Keratinocyte (primary cell): ENCODE measurements around the gene RDH13. TPM values are rescaled to one million over a fixed set of nuclear protein-coding genes. Genes with fewer than 3 reads are reported as not detected.

Experiments used
- DNase-seq: peaks from one replicate; pipeline ENCODE4 v3.0.0-alpha.2; 2011; ENCODE audit warnings: low read depth, missing footprints, low spot score
- FAIRE-seq: peaks from 2 replicates; lab custom pipeline; 2011; peaks lifted over from hg19 to GRCh38; lab: Jason Lieb, UNC
- H2AFZ ChIP-seq: 2 replicates; pipeline ENCODE4 v1.6.0; 2012; ENCODE audit warnings: low read length, control low read depth, inconsistent platforms; ENCODE audit not compliant: control insufficient read depth
- H3K27ac ChIP-seq: 2 replicates; pipeline ENCODE4 v1.5.1; 2011; ENCODE audit warnings: low read length; ENCODE audit not compliant: control insufficient read depth, insufficient read depth
- H3K27me3 ChIP-seq: 3 replicates; pipeline ENCODE4 v1.6.0; 2011; ENCODE audit warnings: low read length; ENCODE audit not compliant: control insufficient read depth, insufficient read depth; ENCODE audit errors: extremely low read depth
- H3K36me3 ChIP-seq, 2 experiments: 2 replicates in 1 of 2; 3 replicates in 1 of 2; pipeline ENCODE4 v1.5.1; 2011; ENCODE audit warnings: low read length in 2 of 2, mild to moderate bottlenecking in 1 of 2; ENCODE audit not compliant: control insufficient read depth in 2 of 2, insufficient read depth in 2 of 2; ENCODE audit errors: extremely low read depth in 1 of 2
- H3K4me1 ChIP-seq: 3 replicates; pipeline ENCODE4 v1.5.1; 2011; ENCODE audit warnings: low read length; ENCODE audit not compliant: control insufficient read depth, insufficient read depth; ENCODE audit errors: extremely low read depth
- H3K4me2 ChIP-seq: 3 replicates; pipeline ENCODE4 v1.6.0; 2011; ENCODE audit warnings: low read depth, low read length; ENCODE audit not compliant: control insufficient read depth, insufficient read depth; ENCODE audit errors: extremely low read depth
- H3K4me3 ChIP-seq, 3 experiments: fragments of 200-600 bp in 1 of 3; sonication (generic) in 1 of 3; 2 replicates in 2 of 3; 3 replicates in 1 of 3; pipeline ENCODE4 v1.5.1; 2011 to 2016; ENCODE audit warnings: low read length in 3 of 3, mild to moderate bottlenecking in 3 of 3, control low read depth in 2 of 3, inconsistent platforms in 1 of 3, low read depth in 1 of 3, mixed read lengths in 1 of 3, mixed run types in 1 of 3, moderate library complexity in 1 of 3; ENCODE audit not compliant: control insufficient read depth in 2 of 3, insufficient read depth in 2 of 3; ENCODE audit errors: extremely low read depth in 1 of 3
- H3K79me2 ChIP-seq: 2 replicates; pipeline ENCODE4 v1.6.0; 2012; ENCODE audit warnings: low read length; ENCODE audit not compliant: control insufficient read depth, insufficient read depth
- H3K9ac ChIP-seq: 3 replicates; pipeline ENCODE4 v1.6.0; 2011; ENCODE audit warnings: low read length; ENCODE audit not compliant: control insufficient read depth, insufficient read depth; ENCODE audit errors: extremely low read depth
- H3K9me1 ChIP-seq: 3 replicates; pipeline ENCODE4 v1.6.0; 2011; ENCODE audit warnings: low read length; ENCODE audit not compliant: control insufficient read depth, insufficient read depth; ENCODE audit errors: extremely low read depth
- H3K9me3 ChIP-seq: 2 replicates; pipeline ENCODE4 v1.5.1; 2012; ENCODE audit warnings: low read depth, low read length; ENCODE audit not compliant: control insufficient read depth
- H4K20me1 ChIP-seq: 3 replicates; pipeline ENCODE4 v1.6.0; 2011; ENCODE audit warnings: low read length; ENCODE audit not compliant: control insufficient read depth, insufficient read depth; ENCODE audit errors: extremely low read depth
- EZH2 ChIP-seq: IDR thresholded peaks from one replicate; pipeline ENCODE4 v1.6.1; 2012; ENCODE audit warnings: inconsistent platforms, mild to moderate bottlenecking, low read length, moderate library complexity
- dilution Hi-C: fragments of 300-500 bp; cut with MboI; formaldehyde crosslinking; loops from one replicate; pipeline ENCODE4 v1.7.0; 2020; ENCODE audit warnings: low sequenced_read_pairs; ENCODE audit not compliant: extremely low pct_ligation_motif_present
- polyA plus RNA-seq, 5 experiments: library from polyadenylated mRNA; depleted of rRNA in 3 of 5; stranded (reverse) in 3 of 5; stranded (forward) in 1 of 5; unstranded in 1 of 5; fragments of >200 nt; gene quantifications; 1 replicate in 1 of 5; 2 replicates in 3 of 5; 3 replicates in 1 of 5; pipeline versions ENCODE4 v1.2.1 to v1.2.3, GENCODE V29; 2011 to 2012; ENCODE audit warnings: missing spikeins in 2 of 5, low read depth in 1 of 5, low replicate concordance in 1 of 5
- TF ChIP-seq, protein P1 (sequence below), 3 experiments: IDR thresholded peaks in 1 of 3; conservative IDR thresholded peaks in 1 of 3; optimal IDR thresholded peaks in 1 of 3; 2 replicates in 2 of 3; 3 replicates in 1 of 3; pipeline versions ENCODE3 to v1.5.1; 2011; ENCODE audit warnings: low read length in 3 of 3, mild to moderate bottlenecking in 3 of 3, moderate library complexity in 2 of 3, control low read depth in 1 of 3, inconsistent platforms in 1 of 3; ENCODE audit not compliant: insufficient read depth in 2 of 3; ENCODE audit errors: extremely low read depth in 1 of 3

RDH13 gene
- polyA plus RNA-seq, 1 donor (not counting 4 experiments of a cell fraction or from before 2014, with no cell fraction given), result 10.6 TPM

DNA sequence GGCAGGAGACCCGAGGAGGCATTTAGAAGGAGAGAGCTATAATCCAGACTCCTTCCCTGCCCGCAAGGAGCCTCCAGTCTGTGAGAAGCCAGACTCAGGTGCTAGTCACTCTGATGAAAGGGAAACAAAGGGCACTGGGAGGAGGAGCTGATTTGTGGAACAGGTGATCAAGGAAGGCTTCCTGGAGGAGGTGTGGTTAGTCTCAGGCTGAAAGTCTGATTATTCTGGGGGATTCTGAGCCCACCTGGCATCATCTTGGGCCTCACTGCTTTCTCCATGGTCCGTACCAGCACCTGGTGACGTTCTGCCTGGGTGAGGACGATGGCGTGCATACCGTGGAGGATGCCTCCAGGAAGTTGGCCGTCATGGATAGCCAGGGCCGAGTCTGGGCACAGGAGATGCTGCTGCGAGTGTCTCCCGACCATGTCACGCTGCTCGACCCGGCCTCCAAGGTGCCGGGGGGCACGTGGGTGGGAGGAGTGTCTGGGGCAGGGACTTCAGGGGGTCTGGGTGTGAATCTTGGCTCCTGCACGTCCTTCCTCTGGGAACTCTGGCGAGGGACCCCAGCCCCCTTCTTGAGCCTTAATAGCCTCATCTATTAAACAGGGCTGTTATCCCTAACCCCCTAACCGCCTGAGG, 16.6 kb upstream of the RDH13 start:
- dilution Hi-C loops, result no loop called here
- FAIRE-seq (no peak), DNase-seq (no peak)
- H3K4me1 ChIP-seq, result peaks cover 20% of the 10 kb centered on the region
- TF ChIP-seq, protein P1, sequence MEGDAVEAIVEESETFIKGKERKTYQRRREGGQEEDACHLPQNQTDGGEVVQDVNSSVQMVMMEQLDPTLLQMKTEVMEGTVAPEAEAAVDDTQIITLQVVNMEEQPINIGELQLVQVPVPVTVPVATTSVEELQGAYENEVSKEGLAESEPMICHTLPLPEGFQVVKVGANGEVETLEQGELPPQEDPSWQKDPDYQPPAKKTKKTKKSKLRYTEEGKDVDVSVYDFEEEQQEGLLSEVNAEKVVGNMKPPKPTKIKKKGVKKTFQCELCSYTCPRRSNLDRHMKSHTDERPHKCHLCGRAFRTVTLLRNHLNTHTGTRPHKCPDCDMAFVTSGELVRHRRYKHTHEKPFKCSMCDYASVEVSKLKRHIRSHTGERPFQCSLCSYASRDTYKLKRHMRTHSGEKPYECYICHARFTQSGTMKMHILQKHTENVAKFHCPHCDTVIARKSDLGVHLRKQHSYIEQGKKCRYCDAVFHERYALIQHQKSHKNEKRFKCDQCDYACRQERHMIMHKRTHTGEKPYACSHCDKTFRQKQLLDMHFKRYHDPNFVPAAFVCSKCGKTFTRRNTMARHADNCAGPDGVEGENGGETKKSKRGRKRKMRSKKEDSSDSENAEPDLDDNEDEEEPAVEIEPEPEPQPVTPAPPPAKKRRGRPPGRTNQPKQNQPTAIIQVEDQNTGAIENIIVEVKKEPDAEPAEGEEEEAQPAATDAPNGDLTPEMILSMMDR (optimal IDR thresholded peaks at IDR 0.05 in 1 of 3, IDR thresholded peaks at IDR 0.05 in 1 of 3, conservative IDR thresholded peaks at IDR 0.05 in 1 of 3; ENCODE audit: extremely low read depth in 1 of 3, insufficient read depth in 2 of 3, low read length in 3 of 3), result no peak
- TF ChIP-seq EZH2, result no peak
- no peak overlapping the region for H3K4me3 ChIP-seq
- no peaks in the 10 kb centered on the region for H3K9me1 ChIP-seq
- H4K20me1 ChIP-seq, result no peaks in the 10 kb centered on the region
- no peak overlapping the region for H3K27ac ChIP-seq
- peaks cover 0 to 7% of the 10 kb centered on the region in 2 experiments for H3K36me3 ChIP-seq
- H3K79me2 ChIP-seq, result no peaks in the 10 kb centered on the region
- H2AFZ ChIP-seq, result peak overlapping the region; percentile 49
- H3K27me3 ChIP-seq, result peaks cover 17% of the 10 kb centered on the region
- peak overlapping the region; percentile 31 for H3K9ac ChIP-seq
- peak overlapping the region; percentile 99 for H3K4me2 ChIP-seq
- H3K9me3 ChIP-seq, result no peaks in the 10 kb centered on the region

DNA sequence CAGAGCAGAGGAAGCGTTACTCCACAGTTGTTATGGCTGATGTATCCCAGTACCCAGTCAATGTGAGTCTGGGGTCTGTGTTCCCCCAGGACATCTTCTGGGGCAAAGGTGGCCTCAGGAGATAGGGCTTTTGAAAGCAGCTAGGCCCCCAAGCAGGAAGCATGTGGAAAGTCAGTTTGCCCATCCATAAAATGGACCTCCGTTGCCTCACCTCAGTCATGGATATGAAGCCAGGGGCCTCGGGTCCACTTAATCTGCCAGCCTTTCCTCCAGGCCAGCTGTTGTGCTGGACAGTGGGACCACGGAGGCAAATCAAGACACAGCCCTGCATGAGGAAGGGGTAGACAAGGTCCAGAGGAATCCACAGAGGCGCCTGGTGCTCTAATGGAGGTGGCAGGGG, 16.0 kb upstream of the RDH13 start:
- DNase-seq (no peak), FAIRE-seq (no peak)
- dilution Hi-C loops, result no loop called here
- Histone ChIP-seq H3K27me3 (peaks cover 17% of the 10 kb centered on the region), H3K4me3 (no peak overlapping the region), H3K4me2 (no peak overlapping the region), H3K4me1 (peaks cover 20% of the 10 kb centered on the region), H4K20me1 (no peaks in the 10 kb centered on the region), H3K79me2 (no peaks in the 10 kb centered on the region), H3K27ac (no peak overlapping the region), H3K9me1 (no peaks in the 10 kb centered on the region), H2AFZ (no peak overlapping the region), H3K9me3 (no peaks in the 10 kb centered on the region), H3K36me3 (peaks cover 0 to 6% of the 10 kb centered on the region in 2 experiments), H3K9ac (no peak overlapping the region)
- TF ChIP-seq, protein P1 (optimal IDR thresholded peaks at IDR 0.05 in 1 of 3, IDR thresholded peaks at IDR 0.05 in 1 of 3, conservative IDR thresholded peaks at IDR 0.05 in 1 of 3; ENCODE audit: extremely low read depth in 1 of 3, insufficient read depth in 2 of 3, low read length in 3 of 3), result no peak
- TF ChIP-seq EZH2, result no peak
